Choroid plexus epithelial cell (primary cell): ENCODE data around the gene KCNMA1.

ENCODE experiments used
- DNase-seq: peaks from one replicate; pipeline ENCODE4 v3.0.0-alpha.2; 2010; ENCODE audit warnings: low read depth
- H3K4me3 ChIP-seq: 2 replicates; pipeline ENCODE4 v1.5.1; 2011; ENCODE audit warnings: low read depth, mild to moderate bottlenecking, control low read depth, low read length, moderate library complexity
- CTCF ChIP-seq: conservative IDR thresholded peaks from 2 replicates; pipeline ENCODE4 v1.5.1; 2011; ENCODE audit warnings: low read depth, mild to moderate bottlenecking, control low read depth, inconsistent platforms, low read length, moderate library complexity

The KCNMA1 gene

GRCh38 chr10:77561991-77562390 lies 75.6 kb downstream of the KCNMA1 start:
- no peak for TF ChIP-seq CTCF
- no peak overlapping the region for H3K4me3 ChIP-seq
- DNase-seq, result no peak

- H3K4me3 ChIP-seq, result no peak overlapping the region
- DNase-seq, result no peak
- TF ChIP-seq CTCF, result no peak
These were observed 77.1 kb downstream of the KCNMA1 start for GRCh38 chr10:77560471-77560870.

- DNase-seq, result no peak
- H3K4me3 ChIP-seq, result no peak overlapping the region
- no peak for TF ChIP-seq CTCF
These were observed 77.6 kb downstream of the KCNMA1 start for GRCh38 chr10:77560052-77560451.

- no peak overlapping the region for H3K4me3 ChIP-seq
- no peak for TF ChIP-seq CTCF
- no peak for DNase-seq
These were observed 80.5 kb downstream of the KCNMA1 start for GRCh38 chr10:77556990-77557601.

GRCh38 chr10:77555591-77556212 lies 81.9 kb downstream of the KCNMA1 start:
- TF ChIP-seq CTCF, result no peak
- peak; percentile 72 for DNase-seq
- no peak overlapping the region for H3K4me3 ChIP-seq

- no peak for TF ChIP-seq CTCF
- H3K4me3 ChIP-seq, result no peak overlapping the region
- DNase-seq, result peak; percentile 57
These were observed 82.6 kb downstream of the KCNMA1 start for GRCh38 chr10:77554996-77555397.

- H3K4me3 ChIP-seq, result no peak overlapping the region
- no peak for DNase-seq
- TF ChIP-seq CTCF, result no peak
These were observed 83.6 kb downstream of the KCNMA1 start for GRCh38 chr10:77553966-77554365.
